Urinary bladder (tissue), 4 donors: ENCODE results near the gene UBR1. TPM values are rescaled to one million over a fixed set of nuclear protein-coding genes. Genes with fewer than 3 reads are reported as not detected.
"Not testable (repeated sequence)": the region's sequence is repeated elsewhere in the genome, so short reads cannot be mapped to it uniquely, and the experiment has no call there.

Experiments
- DNase-seq: peaks from one replicate; pipeline ENCODE4 v3.0.0-alpha.2; 2015; ENCODE audit errors: extremely low spot score
- H3K27ac ChIP-seq: one replicate; pipeline ENCODE4 v1.5.1; 2013; ENCODE audit warnings: low read depth, mild to moderate bottlenecking, moderate library complexity
- H3K36me3 ChIP-seq: one replicate; pipeline ENCODE4 v1.6.1; 2013; ENCODE audit warnings: mild to moderate bottlenecking, moderate library complexity; ENCODE audit not compliant: insufficient read depth
- H3K4me1 ChIP-seq: one replicate; pipeline ENCODE4 v1.6.1; 2013; ENCODE audit warnings: mild to moderate bottlenecking, moderate library complexity; ENCODE audit not compliant: insufficient read depth
- H3K4me3 ChIP-seq: one replicate; pipeline ENCODE4 v1.5.1; 2013; ENCODE audit warnings: low read depth, low read length
- WGBS: extraction: QIAGEN DNeasy Blood & Tissue Kit; methylation state at CpG from one replicate; pipeline ENCODE4 v1.1.7; 2013; 5-methylcytosine and 5-hydroxymethylcytosine counted together
- polyA plus RNA-seq: library from polyadenylated mRNA; stranded (reverse); fragments of 200-250 nt; gene quantifications from one replicate; pipeline ENCODE4 v1.2.3, GENCODE V29; 2013
- total RNA-seq: library from RNA; depleted of rRNA; stranded (reverse); fragments of >200 nt; gene quantifications from one replicate; pipeline ENCODE4 v1.2.3, GENCODE V29; 2014
- donor health status: healthy with polysubstance abuse.
- donor health status: healthy.

Gene UBR1
- total and polyA plus RNA-seq, 2 donors, result 13.3 to 80.7 TPM

DNA sequence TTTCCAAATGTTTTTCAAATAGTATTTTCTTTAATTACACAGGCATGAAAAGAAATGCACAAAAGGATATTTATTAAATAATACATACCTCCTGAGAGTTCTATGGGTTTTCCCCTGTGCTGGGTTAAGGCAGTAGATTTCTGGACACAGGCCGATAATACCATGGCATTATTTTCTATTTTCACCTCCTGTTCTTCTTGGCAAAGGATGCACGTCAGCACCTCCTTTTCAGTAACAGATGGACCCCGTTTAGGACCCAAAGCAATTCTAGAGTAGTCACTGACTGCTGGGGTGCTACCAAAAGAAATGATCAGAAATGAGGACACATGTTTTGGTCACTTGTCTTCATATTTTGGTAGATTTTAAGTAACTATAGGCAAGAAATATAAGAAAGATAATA, 98.8 kb downstream of the UBR1 start:
- Histone ChIP-seq H3K36me3 (peaks cover 1% of the 10 kb centered on the region), H3K4me3 (no peak overlapping the region), H3K27ac (no peak overlapping the region), H3K4me1 (no peaks in the 10 kb centered on the region)
- DNase-seq, result no peak
- 92% methylated on average over 3 of the region's 3 CpGs for WGBS

DNA sequence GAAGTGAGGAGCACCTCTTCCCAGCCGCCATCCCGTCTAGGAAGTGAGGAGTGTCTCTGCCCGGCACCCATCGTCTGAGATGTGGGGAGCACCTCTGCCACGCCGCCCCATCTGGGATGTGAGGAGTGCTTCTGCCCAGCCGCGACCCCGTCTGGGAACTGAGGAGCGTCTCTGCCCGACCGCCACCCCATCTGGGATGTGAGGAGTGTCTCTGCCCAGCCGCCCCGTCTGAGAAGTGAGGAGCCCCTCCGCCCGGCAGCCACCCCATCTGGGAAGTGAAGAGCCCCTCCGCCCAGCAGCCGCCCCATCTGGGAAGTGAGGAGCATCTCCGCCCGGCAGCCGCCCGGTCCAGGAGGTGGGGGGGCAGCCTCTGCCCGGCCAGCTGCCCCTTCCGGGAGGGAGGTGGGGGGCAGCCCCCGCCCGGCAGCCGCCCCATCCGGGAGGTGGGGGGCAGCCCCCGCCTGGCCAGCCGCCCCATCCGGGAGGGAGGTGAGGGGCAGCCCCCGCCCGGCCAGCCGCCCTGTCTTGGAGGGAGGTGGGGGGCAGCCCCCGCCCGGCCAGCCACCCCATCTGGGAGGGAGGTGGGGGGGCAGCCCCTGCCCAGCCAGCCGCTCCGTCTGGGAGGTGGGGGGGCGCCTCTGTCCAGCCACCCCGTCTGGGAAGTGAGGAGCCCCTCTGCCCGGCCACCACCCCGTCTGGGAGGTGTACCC, 100.8 kb downstream of the UBR1 start:
- not testable (repeated sequence) for H3K27ac ChIP-seq, H3K36me3 ChIP-seq, H3K4me1 ChIP-seq, H3K4me3 ChIP-seq, DNase-seq
- WGBS, result 96% methylated on average over 42 of the region's 42 CpGs

DNA sequence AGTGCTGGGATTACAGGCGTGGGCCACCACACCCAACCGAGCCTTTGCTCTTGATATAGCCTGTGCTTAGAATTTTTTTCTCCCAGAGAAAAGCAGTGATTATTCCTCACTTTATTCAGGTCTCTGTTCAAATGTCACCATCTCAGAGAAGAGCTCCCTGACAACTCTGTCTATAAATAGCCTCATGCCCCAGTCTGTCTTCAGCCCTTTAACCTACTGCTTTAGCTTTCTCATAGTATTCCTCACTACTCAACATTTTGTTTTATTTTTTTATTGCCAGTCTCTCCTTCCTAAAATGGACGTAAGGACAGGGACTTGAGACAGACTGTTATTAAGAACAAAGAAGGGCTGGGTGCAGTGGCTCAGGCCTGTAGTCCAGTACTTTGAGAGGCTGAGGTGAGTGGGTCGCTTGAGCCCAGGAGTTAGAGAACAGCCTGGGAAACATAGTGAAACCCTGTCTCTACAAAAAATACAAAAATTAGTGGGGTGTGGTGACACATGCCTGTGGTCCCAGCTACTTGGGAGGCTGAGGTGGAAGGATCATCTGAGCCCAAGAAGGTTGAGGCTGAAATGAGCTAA, 106.5 kb downstream of the UBR1 start:
- no peak for DNase-seq
- Histone ChIP-seq H3K4me1 (no peaks in the 10 kb centered on the region), H3K4me3 (no peak overlapping the region), H3K36me3 (no peaks in the 10 kb centered on the region), H3K27ac (no peak overlapping the region)
- WGBS, result 89% methylated on average over 4 of the region's 4 CpGs

DNA sequence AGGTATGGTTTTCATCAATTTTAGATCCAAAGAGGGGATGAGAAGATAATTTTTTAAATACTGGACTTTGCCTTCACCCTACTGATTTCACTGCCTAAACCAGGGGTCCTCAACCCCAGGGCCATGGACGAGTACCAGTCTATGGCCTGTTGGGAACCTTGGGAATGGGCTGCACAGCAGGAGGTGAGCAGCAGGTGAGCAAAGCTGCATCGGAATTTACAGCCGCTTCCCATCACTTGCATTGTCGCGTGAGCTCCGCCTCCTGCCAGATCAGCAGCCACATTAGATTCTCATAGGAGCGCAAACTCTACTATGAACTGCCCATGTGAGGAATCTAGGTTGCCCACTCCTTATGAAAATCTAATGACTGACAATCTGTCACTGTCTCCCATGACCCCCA, 109.0 kb downstream of the UBR1 start:
- no peak for DNase-seq
- WGBS, result 95% methylated on average over 7 of the region's 7 CpGs
- no peak overlapping the region for H3K27ac ChIP-seq
- H3K4me3 ChIP-seq, result no peak overlapping the region
- no peaks in the 10 kb centered on the region for H3K4me1 ChIP-seq
- H3K36me3 ChIP-seq, result no peaks in the 10 kb centered on the region

DNA sequence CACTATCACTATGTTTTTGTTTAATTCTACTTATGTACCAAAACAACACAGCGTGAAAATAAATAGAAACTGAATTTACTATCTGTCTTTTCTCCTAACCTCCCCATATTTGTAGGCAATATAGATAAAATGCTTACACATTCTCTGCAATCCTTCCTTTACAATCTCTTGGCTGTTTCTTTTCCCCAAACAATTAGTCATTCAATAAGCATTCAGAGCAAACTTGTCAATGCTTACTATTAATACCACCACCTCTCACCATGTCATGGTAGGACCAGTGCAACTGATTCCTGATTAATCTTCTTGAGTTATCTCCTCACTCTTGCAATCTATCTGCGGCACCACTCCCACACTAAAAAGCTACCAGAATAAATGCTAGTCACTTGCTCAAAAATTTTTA, 111.3 kb downstream of the UBR1 start:
- H3K36me3 ChIP-seq, result peaks cover under 1% of the 10 kb centered on the region
- H3K4me1 ChIP-seq, result no peaks in the 10 kb centered on the region
- 95% methylated on average over 2 of the region's 2 CpGs for WGBS
- H3K27ac ChIP-seq, result no peak overlapping the region
- no peak for DNase-seq
- no peak overlapping the region for H3K4me3 ChIP-seq

DNA sequence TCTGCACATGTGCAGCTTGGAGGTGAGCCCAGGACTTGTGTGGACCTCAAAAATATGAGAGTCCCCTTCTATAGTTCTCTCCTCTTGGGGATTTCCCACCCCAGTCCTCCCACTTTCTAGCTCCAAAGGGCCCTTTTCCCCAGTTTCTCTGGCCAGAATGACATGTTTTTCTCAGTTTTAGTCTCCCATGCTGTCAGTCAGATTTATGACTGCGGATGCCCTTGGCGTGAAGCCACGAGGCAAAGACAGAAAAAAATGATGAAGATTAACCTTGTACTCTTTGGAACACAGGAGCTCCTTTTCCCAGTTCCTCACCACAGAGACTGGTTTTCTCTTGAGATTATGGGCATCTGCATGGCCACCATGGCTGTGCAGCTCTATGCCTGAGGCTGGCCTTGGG, 113.2 kb downstream of the UBR1 start:
- Histone ChIP-seq H3K36me3 (peaks cover 6% of the 10 kb centered on the region), H3K4me3 (no peak overlapping the region), H3K4me1 (no peaks in the 10 kb centered on the region), H3K27ac (no peak overlapping the region)
- 61% methylated on average over 3 of the region's 3 CpGs for WGBS
- no peak for DNase-seq

DNA sequence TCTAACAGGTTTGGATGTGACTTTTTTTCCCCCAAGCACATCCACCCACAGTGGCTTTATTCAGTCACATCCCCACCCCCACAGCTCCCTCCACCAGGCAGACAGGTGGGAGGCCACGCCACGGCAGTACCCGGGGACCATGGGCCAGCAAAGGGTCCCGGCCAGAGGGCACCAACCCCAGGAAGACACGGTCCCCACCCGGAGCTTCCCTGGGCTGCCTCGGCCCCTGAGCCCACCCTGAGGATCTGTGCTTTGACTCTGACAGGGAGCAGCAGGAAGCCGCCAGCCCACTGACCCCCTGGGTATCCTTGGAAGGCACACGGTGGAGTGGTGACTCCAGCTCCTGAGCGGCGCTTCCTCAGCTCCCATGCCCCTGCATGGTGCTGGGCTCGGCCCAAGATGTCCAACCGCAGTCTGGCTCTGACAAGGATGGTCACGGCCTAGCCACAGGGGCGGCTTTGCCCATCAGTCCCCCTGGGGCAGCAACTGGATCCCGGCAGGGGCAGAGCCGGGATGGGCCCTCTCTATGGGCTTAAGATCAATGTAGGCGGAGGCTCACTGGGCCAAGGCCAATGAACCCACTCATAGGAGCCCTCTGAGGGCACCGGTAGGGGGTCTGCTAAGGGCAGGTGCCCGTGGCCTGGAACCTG, 119.0 kb downstream of the UBR1 start:
- Histone ChIP-seq H3K4me3 (no peak overlapping the region), H3K27ac (no peak overlapping the region), H3K36me3 (peaks cover 11% of the 10 kb centered on the region), H3K4me1 (no peaks in the 10 kb centered on the region)
- DNase-seq, result no peak
- 97% methylated on average over 20 of the region's 20 CpGs for WGBS

DNA sequence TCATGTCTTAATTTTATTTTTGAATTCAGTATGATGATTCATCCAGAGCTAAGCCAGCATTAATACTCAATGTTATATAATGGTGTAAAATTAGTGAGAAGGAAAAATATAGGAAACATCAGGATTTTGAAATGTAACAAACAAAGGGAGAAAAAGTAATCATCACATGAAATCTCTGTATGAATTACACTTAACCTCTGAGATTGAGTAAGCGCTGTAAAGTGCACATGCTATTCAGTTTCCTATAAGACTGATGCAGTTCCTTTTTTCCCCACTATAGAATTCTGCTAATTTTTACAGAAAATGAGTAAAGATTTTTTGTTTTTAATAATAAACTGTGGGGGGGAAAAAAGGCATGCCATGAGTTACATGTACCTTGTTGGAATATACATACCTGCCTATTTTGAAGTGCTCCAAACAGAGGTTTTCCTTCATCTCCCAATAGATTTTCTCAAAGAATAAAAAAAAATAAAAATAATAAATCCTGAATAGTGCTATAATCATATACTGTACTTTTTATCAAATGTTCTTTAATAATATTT, 121.3 kb downstream of the UBR1 start:
- DNase-seq, result no peak
- Histone ChIP-seq H3K4me3 (no peak overlapping the region), H3K4me1 (no peaks in the 10 kb centered on the region), H3K36me3 (peaks cover 11% of the 10 kb centered on the region), H3K27ac (no peak overlapping the region)
- 100% methylated on average over 1 of the region's 1 CpG for WGBS

DNA sequence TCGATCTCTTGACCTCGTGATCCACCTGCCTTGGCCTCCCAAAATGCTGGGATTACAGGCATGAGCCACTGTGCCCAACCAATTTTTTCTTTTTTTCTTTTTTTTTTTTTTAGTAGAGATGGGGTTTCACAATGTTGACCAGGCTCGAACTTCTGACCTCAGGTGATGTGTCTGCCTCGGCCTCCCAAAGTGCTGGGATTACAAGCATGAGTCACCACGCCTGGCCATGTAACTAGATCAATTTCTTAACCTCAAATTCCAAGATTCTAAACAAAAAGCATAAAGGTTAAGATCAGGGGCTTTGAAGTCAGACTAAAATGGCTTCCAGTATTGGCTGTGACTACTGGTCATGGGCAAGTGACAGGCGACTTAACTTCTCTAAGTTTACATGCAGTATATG, 126.7 kb downstream of the UBR1 start:
- 96% methylated on average over 6 of the region's 6 CpGs for WGBS
- not testable (repeated sequence) for H3K4me3 ChIP-seq, DNase-seq, H3K4me1 ChIP-seq, H3K36me3 ChIP-seq, H3K27ac ChIP-seq

DNA sequence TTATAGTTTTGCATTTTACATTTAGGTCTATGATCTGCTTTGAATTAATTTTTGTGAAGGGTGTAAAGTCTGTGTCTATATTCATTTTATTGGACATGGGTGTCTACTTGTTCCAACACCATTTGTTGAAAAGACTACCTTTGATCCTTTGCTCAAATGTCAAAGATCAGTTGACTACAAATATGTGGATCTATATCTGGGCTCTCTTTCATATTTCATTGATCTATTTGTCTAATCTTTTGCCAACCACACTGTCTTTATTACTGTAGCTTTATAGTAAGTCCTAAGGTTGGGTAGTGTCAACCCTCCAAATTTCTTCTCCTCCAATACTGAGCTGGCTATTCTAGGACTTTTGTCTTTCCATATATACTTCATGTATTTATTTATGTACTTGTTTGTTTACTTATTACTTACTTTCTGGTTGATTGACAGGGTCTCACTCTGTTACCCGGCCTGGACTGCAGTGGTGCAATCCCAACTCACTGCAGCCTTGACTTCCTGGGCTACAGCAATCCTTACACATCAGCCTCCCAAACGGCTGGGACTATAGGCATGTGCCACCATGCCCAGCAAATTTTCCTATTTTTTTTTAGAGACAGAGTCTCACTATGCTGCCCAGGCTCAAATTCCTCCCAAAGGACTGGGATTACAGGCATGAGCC, 131.5 kb downstream of the UBR1 start:
- 98% methylated on average over 2 of the region's 2 CpGs for whole genome bisulfite sequencing
- Histone ChIP-seq H3K4me3 (no peak overlapping the region), H3K36me3 (peaks cover 4% of the 10 kb centered on the region), H3K4me1 (no peaks in the 10 kb centered on the region), H3K27ac (no peak overlapping the region)
- no peak for DNase-seq

DNA sequence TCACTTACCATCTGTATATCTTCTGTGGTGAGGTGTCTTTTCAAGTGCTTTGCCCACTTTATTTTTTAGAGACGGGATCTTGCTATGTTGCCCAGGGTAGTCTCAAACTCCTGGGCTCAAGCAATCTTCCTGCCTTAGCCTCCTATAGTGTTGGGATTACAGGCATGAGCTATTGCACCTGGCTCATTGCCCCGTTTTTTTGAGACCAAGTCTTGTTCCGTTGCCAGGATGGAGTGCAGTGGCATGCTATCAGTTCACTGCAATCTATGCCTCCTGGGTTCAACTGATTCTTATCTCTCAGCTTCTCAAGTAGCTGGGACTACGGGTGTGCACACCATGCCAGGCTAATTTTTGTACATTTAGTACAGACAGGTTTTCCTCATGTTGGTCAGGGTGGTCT, 132.7 kb downstream of the UBR1 start:
- H3K27ac ChIP-seq, result no peak overlapping the region
- no peaks in the 10 kb centered on the region for H3K4me1 ChIP-seq
- no peak for DNase-seq
- WGBS, result 91% methylated on average over 4 of the region's 4 CpGs
- no peak overlapping the region for H3K4me3 ChIP-seq
- no peaks in the 10 kb centered on the region for H3K36me3 ChIP-seq

DNA sequence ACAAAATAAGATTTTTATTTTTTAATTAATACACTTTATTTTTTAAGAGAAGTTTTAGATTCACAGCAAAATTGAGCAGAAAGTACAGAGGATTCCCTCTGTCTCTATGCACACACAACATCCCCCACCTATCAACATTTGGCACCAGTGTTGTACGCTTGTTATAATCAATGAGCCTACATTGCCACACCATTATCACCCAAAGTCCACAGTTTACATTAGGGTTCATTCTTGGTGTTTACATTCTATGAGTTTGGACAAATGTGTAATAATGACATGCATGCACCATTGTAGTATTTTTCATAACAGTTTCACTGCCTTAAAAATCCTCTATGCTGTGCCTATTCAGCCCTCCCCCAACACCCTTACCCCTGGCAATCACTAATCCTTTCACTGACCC, 134.0 kb downstream of the UBR1 start:
- H3K4me3 ChIP-seq, result no peak overlapping the region
- 96% methylated on average over 1 of the region's 1 CpG for WGBS
- no peaks in the 10 kb centered on the region for H3K36me3 ChIP-seq
- no peaks in the 10 kb centered on the region for H3K4me1 ChIP-seq
- no peak overlapping the region for H3K27ac ChIP-seq
- no peak for DNase-seq

DNA sequence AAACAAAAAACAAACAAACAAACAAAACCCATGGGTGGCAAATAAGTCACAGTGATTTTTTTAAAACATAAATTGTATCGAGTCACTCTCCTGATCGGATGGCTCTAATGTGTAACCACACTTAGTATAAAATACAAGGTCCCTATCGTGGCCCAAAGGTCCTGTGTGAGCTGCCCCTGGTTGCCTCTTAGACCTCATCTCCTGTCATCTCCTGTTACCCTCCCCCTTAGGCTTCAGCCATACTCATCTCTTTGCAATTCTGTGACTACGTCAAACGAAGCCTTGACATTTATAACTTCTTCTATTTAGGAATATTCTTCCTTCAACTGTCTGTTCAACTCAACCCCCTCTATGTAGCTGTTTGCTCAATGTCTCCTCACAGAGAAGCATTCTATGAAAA, 141.4 kb downstream of the UBR1 start:
- no peak for DNase-seq
- Histone ChIP-seq H3K27ac (no peak overlapping the region), H3K4me3 (no peak overlapping the region), H3K4me1 (no peaks in the 10 kb centered on the region), H3K36me3 (peaks cover 8% of the 10 kb centered on the region)
- 94% methylated on average over 5 of the region's 5 CpGs for WGBS

DNA sequence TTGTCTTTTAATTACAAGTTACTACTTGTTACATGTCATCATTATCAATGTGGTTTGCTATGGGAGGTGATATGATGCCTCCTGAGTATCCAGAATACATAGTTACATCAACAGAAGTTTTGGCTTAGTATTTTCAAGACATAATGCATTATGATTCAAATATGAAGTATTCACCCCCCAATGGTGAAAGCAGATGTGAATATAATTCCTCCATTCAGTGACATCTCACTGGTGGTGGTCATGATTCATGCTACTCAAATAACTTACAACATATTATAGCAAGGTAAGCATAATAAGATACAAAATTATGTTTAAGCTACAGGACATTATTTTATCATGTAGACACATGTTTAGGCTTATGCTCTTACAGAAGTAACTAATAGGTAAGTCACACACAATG, 150.3 kb downstream of the UBR1 start:
- Histone ChIP-seq H3K4me1 (no peaks in the 10 kb centered on the region), H3K27ac (no peak overlapping the region), H3K36me3 (peaks cover 8% of the 10 kb centered on the region), H3K4me3 (no peak overlapping the region)
- no peak for DNase-seq
